NCI-H1105 treated with DMSO at 0.1 percent for 48 hours (cell line): ENCODE data around the gene PYHIN1.

Experiments used
- DNase-seq: peaks from one replicate; lab custom pipeline; 2025; lab: John Stamatoyannopoulos, UW

The PYHIN1 gene

GRCh38 chr1:159014851-159015250, 83.5 kb downstream of the PYHIN1 start:
- DNase-seq = no peak

GRCh38 chr1:159015440-159015909, 84.1 kb downstream of the PYHIN1 start:
- DNase-seq = no peak

GRCh38 chr1:159023723-159024122, 92.4 kb downstream of the PYHIN1 start:
- no peak for DNase-seq

- DNase-seq = no peak
These were observed 93.7 kb downstream of the PYHIN1 start for GRCh38 chr1:159025043-159025442.
